Neural cell (in vitro differentiated cells): ENCODE results near the gene TTLL12. TPM values are rescaled to one million over a fixed set of nuclear protein-coding genes. Genes with fewer than 3 reads are reported as not detected.

Experiments used
- H2AFZ ChIP-seq: fragments of 200-600, 300-800 bp; sonication (generic), shearing (Covaris generic); 2 replicates; pipeline ENCODE4 v1.6.0; 2014; ENCODE audit warnings: low read depth, mild to moderate bottlenecking, antibody characterized with exemption, low read length, moderate library complexity
- H3F3A ChIP-seq: fragments of 200-600 bp; shearing (Covaris generic); 2 replicates; pipeline ENCODE4 v1.6.1; 2016; ENCODE audit warnings: mild to moderate bottlenecking, moderate library complexity, mixed read lengths, antibody characterized with exemption, low read length; ENCODE audit not compliant: insufficient read depth, poor library complexity, severe bottlenecking
- H3K27ac ChIP-seq: fragments of 200-600, 300-800 bp; sonication (generic), shearing (Covaris generic); 2 replicates; pipeline ENCODE4 v1.5.1; 2014; ENCODE audit warnings: mild to moderate bottlenecking, low read length, moderate library complexity
- H3K27me3 ChIP-seq: fragments of 300-800, 200-600 bp; sonication (generic), shearing (Covaris generic); 2 replicates; pipeline ENCODE4 v1.6.0; 2014; ENCODE audit warnings: mild to moderate bottlenecking, low read depth, low read length, moderate library complexity; ENCODE audit not compliant: insufficient read depth
- H3K36me3 ChIP-seq: fragments of 300-800, 200-600 bp; sonication (generic), shearing (Covaris generic); 2 replicates; pipeline ENCODE4 v1.5.1; 2014; ENCODE audit warnings: mild to moderate bottlenecking, antibody characterized with exemption, low read length, moderate library complexity; ENCODE audit not compliant: insufficient read depth
- H3K4me2 ChIP-seq: fragments of 300-800, 200-600 bp; sonication (generic), shearing (Covaris generic); 2 replicates; pipeline ENCODE4 v1.6.0; 2014; ENCODE audit warnings: mild to moderate bottlenecking, low read length
- H3K4me3 ChIP-seq: fragments of 300-800, 200-600 bp; sonication (generic), shearing (Covaris generic); 2 replicates; pipeline ENCODE4 v1.5.1; 2014; ENCODE audit warnings: mild to moderate bottlenecking, low read length, moderate library complexity
- H3K79me2 ChIP-seq: fragments of 200-600 bp; shearing (Covaris generic); replicated peaks from 2 replicates; pipeline ENCODE4 v1.6.0; 2014; ENCODE audit warnings: mild to moderate bottlenecking, low read length, moderate library complexity; ENCODE audit not compliant: insufficient read depth
- H3K9ac ChIP-seq: fragments of 300-800, 200-600 bp; sonication (generic), shearing (Covaris generic); 2 replicates; pipeline ENCODE4 v1.6.1; 2016; ENCODE audit warnings: mild to moderate bottlenecking, low read length, mixed read lengths
- H3K9me2 ChIP-seq: fragments of 200-600 bp; shearing (Covaris generic); 2 replicates; pipeline ENCODE4 v1.6.1; 2016; ENCODE audit warnings: mild to moderate bottlenecking, low read length, mixed read lengths; ENCODE audit not compliant: insufficient read depth
- H3K9me3 ChIP-seq: fragments of 200-600, 300-800 bp; sonication (generic), shearing (Covaris generic); 2 replicates; pipeline ENCODE4 v1.6.1; 2016; ENCODE audit warnings: mild to moderate bottlenecking, mixed run types, low read length, moderate library complexity, mixed read lengths
- H4K20me1 ChIP-seq: fragments of 200-600 bp; shearing (Covaris generic); 2 replicates; pipeline ENCODE4 v1.6.1; 2016; ENCODE audit warnings: mild to moderate bottlenecking, mixed run types; ENCODE audit not compliant: insufficient read depth
- EZH2 ChIP-seq: fragments of 200-600, 300-800 bp; shearing (Covaris generic), sonication (generic); IDR thresholded peaks from 2 replicates; pipeline ENCODE4 v1.6.1; 2014; ENCODE audit warnings: antibody characterized with exemption, low read length, borderline replicate concordance, mild to moderate bottlenecking; ENCODE audit not compliant: insufficient read depth, poor library complexity, severe bottlenecking
- MXI1 ChIP-seq: fragments of 450-650 bp; conservative IDR thresholded peaks from 2 replicates; pipeline ENCODE4 v1.6.1; 2014; ENCODE audit warnings: antibody characterized with exemption, mild to moderate bottlenecking; ENCODE audit not compliant: poor library complexity, severe bottlenecking
- POLR2AphosphoS5 ChIP-seq: IDR thresholded peaks from 2 replicates; pipeline ENCODE4 v1.6.1; 2012
- RAD21 ChIP-seq: fragments of 450-650 bp; conservative IDR thresholded peaks from 2 replicates; pipeline ENCODE4 v1.6.1; 2014; ENCODE audit warnings: antibody characterized with exemption, mild to moderate bottlenecking, moderate library complexity
- SMC3 ChIP-seq: fragments of 450-650 bp; conservative IDR thresholded peaks from 2 replicates; pipeline ENCODE4 v1.6.1; 2014; ENCODE audit warnings: antibody characterized with exemption, mild to moderate bottlenecking, moderate library complexity; ENCODE audit not compliant: poor library complexity
- polyA plus RNA-seq: library from polyadenylated mRNA; depleted of rRNA; stranded (reverse); fragments of >200 nt; gene quantifications from 2 replicates; pipeline ENCODE4 v1.2.3, GENCODE V29; 2014
- TF ChIP-seq, protein P1 (sequence below): fragments of 450-650 bp; IDR thresholded peaks from 2 replicates; pipeline ENCODE4 v1.5.1; 2014; ENCODE audit warnings: antibody characterized with exemption, mild to moderate bottlenecking, moderate library complexity; ENCODE audit not compliant: poor library complexity, severe bottlenecking
- TF ChIP-seq, protein P2 (sequence below): IDR thresholded peaks from 2 replicates; pipeline ENCODE4 v1.6.1; 2012; ENCODE audit warnings: borderline replicate concordance

TTLL12 gene
- polyA plus RNA-seq, 1 donor from 2014 or later, result 22.2 TPM

DNA sequence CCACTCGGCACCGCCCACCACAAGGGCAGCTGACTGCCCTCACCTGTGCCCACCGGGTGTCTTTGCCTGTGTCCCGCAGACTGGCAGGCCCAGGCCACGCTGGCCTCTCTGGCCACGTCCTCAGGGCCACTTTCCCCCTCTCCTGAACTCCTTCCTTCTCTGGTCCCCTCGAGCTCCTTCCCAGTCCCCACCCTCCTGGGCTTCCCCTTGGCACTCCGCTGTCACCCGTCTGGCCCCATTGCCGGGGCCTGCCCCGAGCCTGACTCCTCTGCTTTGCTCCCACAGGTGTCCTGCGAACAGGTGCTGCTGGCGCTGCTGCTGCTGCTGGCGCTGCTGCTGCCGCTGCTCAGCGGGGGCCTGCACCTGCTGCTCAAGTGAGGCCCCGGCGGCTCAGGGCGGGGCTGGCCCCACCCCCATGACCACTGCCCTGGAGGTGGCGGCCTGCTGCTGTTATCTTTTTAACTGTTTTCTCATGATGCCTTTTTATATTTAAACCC is 58.0 kb downstream of the TTLL12 start:
- H2AFZ ChIP-seq, result no peak overlapping the region
- no peak overlapping the region for H3K9ac ChIP-seq
- no peak overlapping the region for H3K4me2 ChIP-seq
- no peaks in the 10 kb centered on the region for H3K9me2 ChIP-seq
- H3K4me3 ChIP-seq, result no peak overlapping the region
- H3K9me3 ChIP-seq, result no peaks in the 10 kb centered on the region
- no peaks in the 10 kb centered on the region for H3K36me3 ChIP-seq
- H4K20me1 ChIP-seq, result no peaks in the 10 kb centered on the region
- no peak overlapping the region for H3K27ac ChIP-seq
- no peaks in the 10 kb centered on the region for H3F3A ChIP-seq
- no peaks in the 10 kb centered on the region for H3K79me2 ChIP-seq
- no peak for TF ChIP-seq SMC3
- no peak for TF ChIP-seq EZH2
- TF ChIP-seq, protein P1, sequence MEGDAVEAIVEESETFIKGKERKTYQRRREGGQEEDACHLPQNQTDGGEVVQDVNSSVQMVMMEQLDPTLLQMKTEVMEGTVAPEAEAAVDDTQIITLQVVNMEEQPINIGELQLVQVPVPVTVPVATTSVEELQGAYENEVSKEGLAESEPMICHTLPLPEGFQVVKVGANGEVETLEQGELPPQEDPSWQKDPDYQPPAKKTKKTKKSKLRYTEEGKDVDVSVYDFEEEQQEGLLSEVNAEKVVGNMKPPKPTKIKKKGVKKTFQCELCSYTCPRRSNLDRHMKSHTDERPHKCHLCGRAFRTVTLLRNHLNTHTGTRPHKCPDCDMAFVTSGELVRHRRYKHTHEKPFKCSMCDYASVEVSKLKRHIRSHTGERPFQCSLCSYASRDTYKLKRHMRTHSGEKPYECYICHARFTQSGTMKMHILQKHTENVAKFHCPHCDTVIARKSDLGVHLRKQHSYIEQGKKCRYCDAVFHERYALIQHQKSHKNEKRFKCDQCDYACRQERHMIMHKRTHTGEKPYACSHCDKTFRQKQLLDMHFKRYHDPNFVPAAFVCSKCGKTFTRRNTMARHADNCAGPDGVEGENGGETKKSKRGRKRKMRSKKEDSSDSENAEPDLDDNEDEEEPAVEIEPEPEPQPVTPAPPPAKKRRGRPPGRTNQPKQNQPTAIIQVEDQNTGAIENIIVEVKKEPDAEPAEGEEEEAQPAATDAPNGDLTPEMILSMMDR, result no peak
- TF ChIP-seq POLR2AphosphoS5, result no peak
- no peak for TF ChIP-seq RAD21
- H3K27me3 ChIP-seq, result no peaks in the 10 kb centered on the region

DNA sequence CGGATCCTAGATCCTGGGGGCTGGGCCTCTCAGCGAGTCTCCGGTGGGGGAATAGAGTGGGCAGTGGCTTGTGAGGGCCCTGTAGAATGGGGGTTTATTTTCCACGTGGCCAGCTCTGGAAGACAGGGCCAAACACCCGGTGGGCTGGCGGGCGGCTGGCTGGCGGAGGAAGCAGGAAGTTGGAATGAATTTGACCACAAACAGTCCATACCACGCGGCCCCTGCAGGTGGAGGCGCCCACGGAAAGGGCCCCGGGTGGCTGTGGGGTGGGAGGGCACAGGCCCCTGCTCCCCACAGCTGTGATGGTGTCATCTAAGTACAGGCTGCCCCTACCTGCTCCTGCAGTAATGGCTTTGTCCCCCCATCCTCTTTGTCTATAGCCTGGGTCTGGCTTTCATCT is 58.8 kb downstream of the TTLL12 start:
- H3K27me3 ChIP-seq, result no peaks in the 10 kb centered on the region

More for the DNA sequence above, 58.8 kb downstream of the TTLL12 start:
- no peak overlapping the region for H3K4me2 ChIP-seq
- H3K79me2 ChIP-seq, result no peaks in the 10 kb centered on the region
- H3K9me3 ChIP-seq, result no peaks in the 10 kb centered on the region
- no peaks in the 10 kb centered on the region for H3K9me2 ChIP-seq
- no peaks in the 10 kb centered on the region for H3K36me3 ChIP-seq
- H3K9ac ChIP-seq, result no peak overlapping the region
- H3F3A ChIP-seq, result no peaks in the 10 kb centered on the region
- no peaks in the 10 kb centered on the region for H4K20me1 ChIP-seq
- H3K4me3 ChIP-seq, result no peak overlapping the region
- H2AFZ ChIP-seq, result no peak overlapping the region
- TF ChIP-seq MXI1, result no peak
- TF ChIP-seq, protein P1, result no peak
- TF ChIP-seq, protein P2, sequence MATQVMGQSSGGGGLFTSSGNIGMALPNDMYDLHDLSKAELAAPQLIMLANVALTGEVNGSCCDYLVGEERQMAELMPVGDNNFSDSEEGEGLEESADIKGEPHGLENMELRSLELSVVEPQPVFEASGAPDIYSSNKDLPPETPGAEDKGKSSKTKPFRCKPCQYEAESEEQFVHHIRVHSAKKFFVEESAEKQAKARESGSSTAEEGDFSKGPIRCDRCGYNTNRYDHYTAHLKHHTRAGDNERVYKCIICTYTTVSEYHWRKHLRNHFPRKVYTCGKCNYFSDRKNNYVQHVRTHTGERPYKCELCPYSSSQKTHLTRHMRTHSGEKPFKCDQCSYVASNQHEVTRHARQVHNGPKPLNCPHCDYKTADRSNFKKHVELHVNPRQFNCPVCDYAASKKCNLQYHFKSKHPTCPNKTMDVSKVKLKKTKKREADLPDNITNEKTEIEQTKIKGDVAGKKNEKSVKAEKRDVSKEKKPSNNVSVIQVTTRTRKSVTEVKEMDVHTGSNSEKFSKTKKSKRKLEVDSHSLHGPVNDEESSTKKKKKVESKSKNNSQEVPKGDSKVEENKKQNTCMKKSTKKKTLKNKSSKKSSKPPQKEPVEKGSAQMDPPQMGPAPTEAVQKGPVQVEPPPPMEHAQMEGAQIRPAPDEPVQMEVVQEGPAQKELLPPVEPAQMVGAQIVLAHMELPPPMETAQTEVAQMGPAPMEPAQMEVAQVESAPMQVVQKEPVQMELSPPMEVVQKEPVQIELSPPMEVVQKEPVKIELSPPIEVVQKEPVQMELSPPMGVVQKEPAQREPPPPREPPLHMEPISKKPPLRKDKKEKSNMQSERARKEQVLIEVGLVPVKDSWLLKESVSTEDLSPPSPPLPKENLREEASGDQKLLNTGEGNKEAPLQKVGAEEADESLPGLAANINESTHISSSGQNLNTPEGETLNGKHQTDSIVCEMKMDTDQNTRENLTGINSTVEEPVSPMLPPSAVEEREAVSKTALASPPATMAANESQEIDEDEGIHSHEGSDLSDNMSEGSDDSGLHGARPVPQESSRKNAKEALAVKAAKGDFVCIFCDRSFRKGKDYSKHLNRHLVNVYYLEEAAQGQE, result no peak
- no peak for TF ChIP-seq EZH2
- H3K27ac ChIP-seq, result no peak overlapping the region
